Erythroblast (primary cell): ENCODE measurements around the gene CALML3.

Experiments used
- DNase-seq, 2 experiments: peaks; one replicate each; lab custom pipeline; 2025; lab: John Stamatoyannopoulos, UW
- GATA1 ChIP-seq: IDR thresholded peaks from 2 replicates; pipeline ENCODE4 v1.6.1; 2011; ENCODE audit warnings: low read depth, mild to moderate bottlenecking, control low read depth, low read length, moderate library complexity
- POLR2A ChIP-seq: IDR thresholded peaks from 2 replicates; pipeline ENCODE4 v1.6.1; 2011; ENCODE audit warnings: mild to moderate bottlenecking, low read length

CALML3 gene

DNA sequence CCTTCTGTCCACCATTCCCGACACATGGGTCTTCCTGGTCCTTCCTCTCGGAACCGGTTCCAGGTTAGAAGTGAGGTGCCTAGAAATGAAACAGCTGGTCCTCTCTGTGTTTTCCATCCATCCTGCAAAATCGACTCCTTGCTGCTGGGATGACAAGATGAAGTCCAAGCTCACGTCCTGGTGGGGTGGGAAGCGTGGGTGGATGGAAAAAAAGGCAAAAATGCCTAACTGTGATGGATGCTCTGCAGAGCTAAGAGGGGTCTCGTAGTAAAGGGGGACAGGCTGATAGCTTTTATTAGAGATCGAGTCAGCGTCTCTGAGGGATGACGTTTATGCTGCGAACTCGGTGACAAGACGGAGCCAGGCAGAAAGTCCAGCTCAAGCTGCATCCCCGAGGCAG, 39.5 kb upstream of the CALML3 start:
- no peak for DNase-seq
- TF ChIP-seq POLR2A = no peak
- TF ChIP-seq GATA1 = no peak

DNA sequence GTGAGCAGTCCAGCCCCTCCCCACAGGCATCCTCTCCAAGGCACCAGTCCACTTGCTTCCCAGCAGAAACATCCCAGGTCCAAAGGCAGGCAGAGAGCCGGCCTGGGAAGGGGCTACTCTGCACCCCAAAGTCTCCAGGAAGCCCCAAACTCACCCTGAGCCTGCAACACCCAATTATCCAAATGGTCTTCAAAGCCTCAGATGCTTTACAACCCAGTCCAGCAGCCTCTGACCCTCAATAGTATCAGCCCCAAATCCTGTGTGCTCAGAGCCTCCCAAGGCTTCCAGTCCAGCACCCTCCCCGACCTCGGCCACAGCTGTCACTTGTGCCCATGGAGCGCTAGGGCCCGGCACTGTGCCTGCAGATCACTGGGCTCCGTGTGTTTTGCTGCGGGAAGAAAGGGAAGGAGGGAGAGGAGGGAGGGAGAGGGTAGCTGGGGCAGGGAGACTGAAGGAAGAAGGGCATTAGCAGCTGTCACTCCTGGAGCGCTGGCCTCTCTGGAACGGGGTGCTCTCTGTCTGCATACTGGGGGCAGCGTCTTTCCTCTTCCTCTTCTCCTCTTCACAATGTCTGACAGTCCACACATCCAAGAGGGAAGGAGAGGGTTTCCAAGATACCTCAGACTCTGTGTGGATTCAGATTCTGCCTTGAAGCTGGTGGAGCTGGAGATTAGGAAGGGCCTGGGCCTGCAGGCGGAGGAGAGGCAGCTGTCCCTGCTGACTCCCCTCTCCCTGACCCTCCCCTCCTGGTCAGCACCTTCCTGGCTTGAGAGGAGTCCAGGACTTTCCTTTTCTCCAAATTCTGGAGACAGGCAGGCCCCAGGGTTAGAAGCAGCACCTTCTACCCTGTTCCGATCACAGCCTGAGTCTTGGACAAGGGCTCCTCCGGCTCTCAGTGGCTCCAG, 38.6 kb upstream of the CALML3 start:
- no peak for DNase-seq
- TF ChIP-seq GATA1 (no peak), POLR2A (no peak)

DNA sequence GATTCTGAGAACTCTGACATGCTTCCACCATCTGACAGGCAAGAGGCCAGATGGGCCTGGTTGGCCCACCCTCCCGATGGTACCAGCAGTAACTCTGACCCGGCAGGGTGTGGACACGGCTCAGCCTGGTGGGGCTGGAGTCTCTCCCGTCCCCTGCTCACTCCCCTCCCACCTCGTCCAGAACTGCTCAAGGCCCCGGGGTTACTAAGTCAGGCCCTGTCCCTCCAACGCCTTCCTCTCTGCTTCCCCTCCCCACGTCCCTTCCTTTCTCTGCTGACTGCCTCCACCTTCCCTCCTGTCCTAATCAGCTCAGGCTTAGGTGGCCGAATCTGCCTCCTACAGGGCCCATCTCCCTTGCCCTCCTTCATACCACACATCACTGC, 37.9 kb upstream of the CALML3 start:
- no peak for TF ChIP-seq GATA1
- no peak for DNase-seq

DNA sequence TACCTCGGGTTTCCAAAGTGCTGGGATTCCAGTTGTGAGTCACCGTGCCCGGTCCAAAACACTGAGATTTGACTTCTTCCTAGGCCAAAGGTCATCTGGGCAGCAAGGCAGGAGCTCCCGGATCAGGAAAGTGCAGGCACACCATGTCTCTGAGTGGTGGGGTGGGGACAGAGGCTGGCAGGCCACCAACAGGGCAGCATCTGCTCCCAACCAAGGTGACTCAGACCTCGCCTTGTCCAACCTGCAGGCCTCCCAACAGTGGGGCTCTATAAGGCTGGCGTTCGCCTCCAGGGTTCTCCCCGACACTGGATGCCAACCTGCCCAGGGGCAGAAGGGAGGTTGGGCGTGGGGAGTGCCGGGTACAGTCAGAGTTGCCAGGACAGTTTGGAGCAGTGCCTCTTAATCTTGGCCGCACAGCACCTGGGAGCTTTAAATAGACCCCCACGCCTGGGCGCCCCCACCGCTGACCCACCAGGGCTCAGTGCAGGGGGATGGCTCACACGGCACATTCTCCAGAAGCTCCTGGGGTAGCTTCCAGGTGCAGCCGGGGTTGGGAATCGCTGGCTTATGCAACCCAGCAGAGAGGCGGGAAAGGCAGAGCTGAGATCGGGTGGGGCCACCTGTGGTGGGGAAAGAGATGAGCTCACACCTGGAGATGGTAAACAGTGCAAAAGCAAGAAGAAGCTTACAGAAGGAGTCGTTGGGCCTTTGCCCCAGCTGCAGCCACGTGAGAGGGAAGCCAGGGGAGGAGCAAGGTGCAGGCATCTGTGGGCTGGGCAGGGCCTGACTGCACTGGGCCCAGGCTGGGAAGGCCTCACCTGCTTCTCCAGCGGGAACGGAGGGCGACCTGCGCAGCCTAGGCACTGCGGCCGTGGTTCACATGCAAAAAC, 36.2 kb upstream of the CALML3 start:
- TF ChIP-seq POLR2A (no peak), GATA1 (no peak)
- DNase-seq = no peak

DNA sequence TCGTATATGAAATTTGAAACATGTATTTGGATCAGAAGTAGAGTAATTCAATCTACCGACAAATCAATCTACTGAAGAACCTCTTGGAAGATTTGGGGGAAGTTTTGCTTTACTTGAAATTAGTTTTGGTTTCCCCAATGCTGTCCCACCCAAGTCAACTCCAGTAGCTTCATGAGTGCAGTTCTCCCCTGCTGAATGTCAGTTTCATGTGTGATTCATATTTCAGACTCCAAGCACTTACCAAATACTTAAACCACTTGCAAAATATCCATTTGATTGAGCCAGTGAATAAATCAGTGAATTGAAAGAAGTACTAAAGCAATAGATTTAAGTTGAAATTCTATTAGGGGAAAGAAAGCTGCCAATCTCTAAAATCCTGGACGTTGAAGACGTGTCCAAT, 34.7 kb upstream of the CALML3 start:
- TF ChIP-seq GATA1 = no peak
- TF ChIP-seq POLR2A = no peak
- DNase-seq = no peak

DNA sequence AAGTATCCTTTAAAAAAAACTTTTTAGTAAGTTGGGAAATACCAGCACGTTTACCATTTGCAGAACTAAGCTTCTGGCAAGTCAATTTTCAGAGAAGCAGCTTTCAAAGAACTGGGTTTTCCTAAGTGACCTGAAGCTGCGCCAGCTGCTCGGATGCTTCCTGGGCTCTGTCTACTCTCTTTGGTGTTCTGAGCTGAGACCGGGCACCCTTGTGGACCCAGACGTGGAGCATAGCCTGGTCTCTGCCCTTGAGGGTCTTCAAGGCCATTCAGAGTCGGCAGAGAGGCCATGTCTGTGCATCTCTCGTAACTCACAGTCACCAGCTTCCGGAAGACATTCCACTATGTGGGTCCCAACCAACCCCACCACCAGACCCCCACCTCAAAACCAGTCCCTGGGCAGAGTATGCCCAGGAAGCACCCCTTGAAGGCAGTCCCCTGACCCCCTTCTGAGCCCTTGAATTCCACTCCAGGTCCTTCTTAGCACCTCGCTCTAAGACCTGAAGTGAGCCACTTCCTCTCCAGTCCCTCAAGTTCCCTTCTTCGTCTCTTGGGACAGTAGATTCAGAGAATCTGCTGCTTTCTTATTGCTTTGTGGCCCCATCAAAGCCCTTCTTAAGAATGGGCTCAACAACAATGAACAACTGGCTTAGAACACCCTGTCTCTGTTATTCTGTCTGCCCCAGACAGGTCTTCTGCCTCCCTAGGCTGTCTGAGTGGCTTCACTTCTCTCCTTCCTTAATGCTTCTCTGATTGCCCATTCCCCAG, 33.9 kb upstream of the CALML3 start:
- TF ChIP-seq GATA1 (no peak), POLR2A (no peak)
- DNase-seq = no peak

DNA sequence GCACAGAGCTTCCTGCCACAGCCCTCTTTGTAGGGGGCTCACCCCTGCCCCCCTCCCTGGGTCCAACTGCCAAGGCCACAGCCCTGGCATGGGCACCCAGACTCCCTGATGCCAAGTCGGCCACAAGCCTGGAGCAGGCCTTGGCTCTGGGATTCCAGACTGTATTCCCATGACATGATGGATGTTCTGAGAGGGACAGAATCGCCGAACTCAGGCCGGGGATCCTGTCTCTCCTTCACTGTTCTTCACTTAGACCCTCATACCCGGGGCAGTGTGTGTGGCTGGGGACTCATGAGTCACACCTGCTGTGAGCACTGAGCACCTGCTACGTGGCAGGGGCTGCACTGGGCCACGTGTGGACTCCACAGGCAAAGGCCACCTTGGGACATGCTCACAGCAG, 33.3 kb upstream of the CALML3 start:
- TF ChIP-seq GATA1 (no peak), POLR2A (no peak)
- DNase-seq = no peak

DNA sequence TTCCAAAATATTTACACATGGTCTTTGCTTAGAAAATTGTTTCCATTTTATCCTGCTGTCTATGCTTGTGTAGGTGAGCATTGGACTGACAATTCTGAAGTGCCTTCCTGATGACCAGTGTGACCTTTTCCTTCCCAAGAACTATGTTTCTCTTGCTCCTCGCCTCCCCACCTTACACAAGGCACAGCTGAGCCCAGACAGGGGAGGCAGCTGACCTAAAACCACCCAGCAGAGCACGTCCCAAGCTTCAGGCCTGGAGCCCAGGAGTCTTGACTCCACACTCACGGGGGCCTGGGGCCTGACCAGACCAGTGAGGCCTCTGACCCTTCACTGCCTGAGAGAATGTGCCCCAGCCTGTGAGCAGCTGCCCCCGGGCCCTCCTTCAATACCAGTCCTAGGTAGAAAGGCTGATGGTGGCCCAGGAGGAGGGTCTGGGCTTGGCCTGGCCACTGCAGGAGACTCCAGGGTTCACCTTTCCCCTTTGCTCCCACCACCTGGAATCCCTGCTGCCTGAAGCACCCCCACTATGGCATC, 32.4 kb upstream of the CALML3 start:
- no peak for TF ChIP-seq POLR2A
- TF ChIP-seq GATA1 = no peak
- DNase-seq = no peak

DNA sequence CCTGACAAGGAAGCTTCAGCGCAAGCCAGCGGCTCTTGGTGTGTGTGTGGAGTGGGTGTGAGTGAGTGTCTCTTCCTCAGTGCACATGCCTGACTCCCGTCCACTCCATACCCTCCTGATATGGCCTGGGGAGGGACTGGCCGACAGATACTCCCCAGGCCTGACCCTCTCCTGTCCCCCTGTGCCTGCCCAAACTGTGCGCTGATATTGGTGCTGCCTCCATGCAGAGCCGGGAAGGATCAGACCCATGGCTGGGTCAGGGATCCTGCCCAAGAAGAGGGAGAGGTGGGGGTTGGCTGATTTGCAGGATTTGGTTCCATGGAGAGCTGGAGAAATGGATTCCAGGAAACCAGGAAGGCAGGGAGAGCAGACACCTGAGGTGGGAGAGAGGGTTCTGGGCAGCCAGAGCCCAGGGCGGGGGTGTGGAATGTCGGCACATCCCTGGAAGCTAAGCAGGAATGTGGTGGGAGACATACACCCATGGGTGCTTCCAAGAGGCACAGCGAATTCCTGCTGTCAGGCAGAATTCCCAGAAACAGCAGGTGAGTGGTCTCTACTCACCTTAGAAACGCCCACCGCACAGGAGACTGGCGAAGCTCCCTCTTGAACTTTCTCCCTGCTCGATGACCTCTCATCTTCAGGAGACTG, 31.7 kb upstream of the CALML3 start:
- no peak for TF ChIP-seq POLR2A
- no peak for TF ChIP-seq GATA1
- no peak for DNase-seq

DNA sequence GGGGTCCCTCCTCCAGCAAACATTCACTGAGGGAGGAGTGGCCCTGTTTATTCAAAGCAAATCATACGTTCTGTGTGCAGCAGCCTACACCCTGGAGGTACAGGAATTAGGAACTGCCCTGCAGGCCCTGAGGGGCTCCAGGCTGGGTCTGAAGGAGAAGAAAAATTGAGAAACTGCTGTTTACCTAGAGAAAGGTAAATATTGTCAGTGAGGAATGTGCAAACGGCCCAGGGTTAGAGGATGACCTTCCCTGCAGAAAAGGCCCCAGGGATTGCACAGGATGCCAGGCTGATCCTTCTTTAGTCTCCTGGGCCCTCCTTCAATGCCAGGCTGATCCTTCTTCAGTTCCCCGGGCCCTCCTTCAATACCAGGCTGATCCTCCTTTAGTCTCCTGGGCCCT, 31.1 kb upstream of the CALML3 start:
- no peak for DNase-seq
- no peak for TF ChIP-seq POLR2A
- no peak for TF ChIP-seq GATA1

DNA sequence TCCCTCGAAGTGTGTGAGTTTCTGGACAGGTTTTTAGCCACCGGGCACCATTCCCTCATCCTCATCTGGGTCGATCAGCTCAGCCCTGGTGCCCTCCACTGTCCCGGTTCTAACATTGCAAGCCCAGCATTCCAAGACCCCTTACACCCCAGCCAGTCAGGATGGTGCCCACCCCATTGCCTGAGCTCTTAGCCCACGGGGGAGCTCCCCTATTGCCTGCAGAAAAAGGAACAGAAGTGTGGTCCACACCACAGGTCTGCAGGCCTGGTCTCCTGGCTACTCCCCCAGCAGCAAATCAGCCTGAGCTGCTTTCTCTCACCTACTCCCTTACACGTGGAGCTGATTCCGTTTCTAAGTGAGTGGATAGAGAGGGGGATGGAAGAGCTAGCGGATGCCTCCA, 30.1 kb upstream of the CALML3 start:
- TF ChIP-seq POLR2A (no peak), GATA1 (no peak)
- no peak for DNase-seq

DNA sequence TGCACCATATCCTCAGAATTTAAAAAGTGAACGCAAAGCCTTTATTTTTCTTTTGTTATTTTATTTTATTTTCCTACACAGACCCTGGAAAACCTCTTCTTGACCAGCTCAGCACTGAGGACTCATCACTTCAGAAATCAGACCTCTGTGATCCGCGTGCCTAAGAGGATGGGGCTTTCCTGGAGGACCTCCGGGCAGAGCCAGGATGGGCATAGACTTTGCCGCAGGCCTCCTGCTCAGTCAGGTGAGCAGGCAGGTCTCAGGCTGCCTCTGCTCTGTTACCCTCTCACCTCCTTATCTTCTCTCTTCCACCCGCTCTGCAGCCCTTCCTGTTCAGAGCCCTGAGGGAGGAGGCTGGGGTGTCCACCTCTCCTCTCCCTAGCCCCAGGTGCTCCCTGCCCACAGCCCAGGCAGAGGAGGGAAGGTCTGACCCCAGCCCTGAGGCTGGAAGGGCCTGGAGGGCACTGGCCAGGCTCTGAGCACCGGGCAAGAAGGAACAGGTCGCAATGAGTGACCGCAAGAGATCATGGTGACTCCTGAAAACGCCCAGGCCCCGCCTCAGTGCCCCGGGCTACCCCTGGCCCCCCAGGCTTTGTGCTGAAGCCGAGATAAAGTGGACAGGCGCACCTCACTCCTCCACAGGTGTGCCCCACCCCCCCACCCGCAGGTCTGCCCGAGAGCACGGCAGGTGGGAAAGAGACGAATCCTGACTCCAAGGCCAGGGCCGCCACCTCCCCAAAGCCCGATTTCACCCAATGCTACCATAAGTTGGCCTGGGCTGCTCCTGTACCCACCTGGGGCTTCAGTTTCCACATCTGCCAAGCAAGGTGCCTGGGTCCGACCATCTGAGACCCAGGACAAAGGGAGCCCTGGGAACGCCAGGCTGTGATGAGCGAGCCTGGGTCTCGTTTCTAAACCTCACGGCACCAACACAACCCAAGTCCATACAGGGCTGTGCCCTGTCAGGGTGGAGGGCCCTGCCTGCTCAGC, 28.2 kb upstream of the CALML3 start:
- no peak for TF ChIP-seq GATA1
- no peak for TF ChIP-seq POLR2A
- no peak for DNase-seq
